Nephron progenitor cell (in vitro differentiated cells): ENCODE measurements around the gene MED16.
A peak's percentile ranks its signal among the peaks of the same experiment; 100 is the strongest.

ENCODE experiments used
- DNase-seq: peaks from one replicate; pipeline ENCODE4 v3.0.0; 2021
- H3K27ac Mint-ChIP-seq: 2 replicates; pipeline ENCODE4 v1.8.0; 2021; ENCODE audit warnings: mild to moderate bottlenecking, moderate library complexity, mixed read lengths
- H3K27me3 Mint-ChIP-seq: 2 replicates; pipeline ENCODE4 v1.8.0; 2021; ENCODE audit warnings: mild to moderate bottlenecking, low read depth, mixed read lengths; ENCODE audit not compliant: poor library complexity
- H3K36me3 Mint-ChIP-seq: 2 replicates; pipeline ENCODE4 v1.8.0; 2021; ENCODE audit warnings: low read depth, mixed read lengths
- H3K4me1 Mint-ChIP-seq: 2 replicates; pipeline ENCODE4 v1.8.0; 2021; ENCODE audit warnings: mixed read lengths
- H3K4me3 Mint-ChIP-seq: 2 replicates; pipeline ENCODE4 v1.8.0; 2021; ENCODE audit warnings: mild to moderate bottlenecking, moderate library complexity, mixed read lengths
- H3K9me3 Mint-ChIP-seq: 2 replicates; pipeline ENCODE4 v1.8.0; 2021; ENCODE audit warnings: mild to moderate bottlenecking, moderate library complexity, mixed read lengths
- CTCF ChIP-seq: fragments of 200-600 bp; sonication (generic); IDR thresholded peaks from 2 replicates; pipeline ENCODE4 v1.5.0; 2021; ENCODE audit warnings: antibody characterized with exemption

The MED16 gene

GRCh38 chr19:913080-913748 is 20.2 kb upstream of the MED16 start, which contains the start of gene R3HDM4:
R3HDM4 (minus strand) TSS chr19:913219; CDS start chr19:913157, 62 bp downstream.
- Mint-ChIP-seq H3K27me3 (peaks cover 22% of the 10 kb centered on the region), H3K27ac (no peak within 1 kb of the TSS), H3K9me3 (no peaks in the 10 kb centered on the region), H3K4me1 (peaks cover 5% of the 10 kb centered on the region), H3K36me3 (peaks cover 5% of the 10 kb centered on the region), H3K4me3 (peak within 1 kb of the TSS; percentile 81)
- DNase-seq = peak; percentile 86
- no peak for TF ChIP-seq CTCF

GRCh38 chr19:912181-913079 is 19.4 kb upstream of the MED16 start:
- peaks cover 5% of the 10 kb centered on the region for H3K4me1 Mint-ChIP-seq
- H3K27me3 Mint-ChIP-seq = peaks cover 18% of the 10 kb centered on the region
- no peak for TF ChIP-seq CTCF
- H3K27ac Mint-ChIP-seq = no peak overlapping the region
- H3K4me3 Mint-ChIP-seq = peak overlapping the region; percentile 79
- no peak for DNase-seq
- H3K9me3 Mint-ChIP-seq = no peaks in the 10 kb centered on the region
- peaks cover 5% of the 10 kb centered on the region for H3K36me3 Mint-ChIP-seq

- H3K4me1 Mint-ChIP-seq = peaks cover 5% of the 10 kb centered on the region
- H3K36me3 Mint-ChIP-seq = peaks cover 5% of the 10 kb centered on the region
- H3K9me3 Mint-ChIP-seq = no peaks in the 10 kb centered on the region
- no peak overlapping the region for H3K27ac Mint-ChIP-seq
- H3K27me3 Mint-ChIP-seq = peaks cover 13% of the 10 kb centered on the region
- no peak for TF ChIP-seq CTCF
- no peak for DNase-seq
- H3K4me3 Mint-ChIP-seq = peak overlapping the region; percentile 81
Observed at GRCh38 chr19:911197-912033, 18.4 kb upstream of the MED16 start.

- H3K4me1 Mint-ChIP-seq = peaks cover 20% of the 10 kb centered on the region
- H3K27ac Mint-ChIP-seq = no peak overlapping the region
- H3K4me3 Mint-ChIP-seq = no peak overlapping the region
- H3K36me3 Mint-ChIP-seq = peaks cover 5% of the 10 kb centered on the region
- H3K9me3 Mint-ChIP-seq = no peaks in the 10 kb centered on the region
- H3K27me3 Mint-ChIP-seq = peaks cover 4% of the 10 kb centered on the region
- DNase-seq = no peak
- TF ChIP-seq CTCF = no peak
Observed at GRCh38 chr19:907183-907853, 14.3 kb upstream of the MED16 start.

- DNase-seq = no peak
- TF ChIP-seq CTCF = no peak
- H3K27ac Mint-ChIP-seq = no peak overlapping the region
- H3K27me3 Mint-ChIP-seq = peaks cover 4% of the 10 kb centered on the region
- H3K36me3 Mint-ChIP-seq = peaks cover 5% of the 10 kb centered on the region
- no peak overlapping the region for H3K4me3 Mint-ChIP-seq
- H3K4me1 Mint-ChIP-seq = peaks cover 20% of the 10 kb centered on the region
- no peaks in the 10 kb centered on the region for H3K9me3 Mint-ChIP-seq
Observed at GRCh38 chr19:906480-906879, 13.5 kb upstream of the MED16 start.
